A673 (cell line): ENCODE results near the gene NKIRAS2. TPM values are rescaled to one million over a fixed set of nuclear protein-coding genes. Genes with fewer than 3 reads are reported as not detected.
"Not testable (repeated sequence)": the region's sequence is repeated elsewhere in the genome, so short reads cannot be mapped to it uniquely, and the experiment has no call there.

Experiments
- BruUV-seq: library from RNA; stranded (reverse); fragments of 400-500 nt; replicated peaks from 2 replicates; lab custom pipeline; 2021; lab: Mats Ljungman, UMichigan
- CTCF ChIA-PET: fragments of 300-600 bp; sonication (Branson Sonifier 250); formaldehyde crosslinking; loops from one replicate; lab custom pipeline; 2022; ENCODE audit warnings: antibody characterized with exemption; lab: Charles Lee
- POLR2A ChIA-PET: fragments of 300-600 bp; sonication (Branson Sonifier 250); formaldehyde crosslinking; loops from one replicate; lab custom pipeline; 2022; ENCODE audit warnings: antibody characterized with exemption; ENCODE audit not compliant: low non-redundant PET; lab: Charles Lee
- DNase-seq: peaks from one replicate; pipeline ENCODE4 v3.0.0-alpha.2; 2015; ENCODE audit warnings: low spot score
- H3K27ac ChIP-seq: fragments of 200-600 bp; sonication (generic); 2 replicates; pipeline ENCODE4 v1.5.1; 2016; ENCODE audit warnings: mixed run types, low read depth, mild to moderate bottlenecking, mixed read lengths, antibody characterized with exemption, low read length; ENCODE audit not compliant: poor library complexity, severe bottlenecking
- H3K27me3 ChIP-seq: fragments of 200-600 bp; sonication (generic); replicated peaks from 2 replicates; pipeline ENCODE4 v1.6.1; 2017; ENCODE audit warnings: mixed run types, low read depth, mild to moderate bottlenecking, mixed read lengths, antibody characterized with exemption, low read length; ENCODE audit not compliant: insufficient read depth, poor library complexity
- H3K36me3 ChIP-seq: fragments of 200-600 bp; sonication (generic); 2 replicates; pipeline ENCODE4 v1.6.1; 2016; ENCODE audit warnings: mixed run types, mild to moderate bottlenecking, mixed read lengths, antibody characterized with exemption, low read length; ENCODE audit not compliant: insufficient read depth, poor library complexity, severe bottlenecking
- H3K4me1 ChIP-seq: fragments of 200-600 bp; sonication (generic); 2 replicates; pipeline ENCODE4 v1.6.1; 2017; ENCODE audit warnings: mixed run types, mild to moderate bottlenecking, mixed read lengths, antibody characterized with exemption, low read length; ENCODE audit not compliant: insufficient read depth, poor library complexity, severe bottlenecking
- H3K4me3 ChIP-seq: fragments of 200-600 bp; sonication (generic); 2 replicates; pipeline ENCODE4 v1.5.1; 2016; ENCODE audit warnings: low read depth, mixed run types, mild to moderate bottlenecking, mixed read lengths, low read length; ENCODE audit not compliant: poor library complexity, severe bottlenecking
- H3K9me3 ChIP-seq: fragments of 200-600 bp; sonication (generic); 2 replicates; pipeline ENCODE4 v1.6.1; 2016; ENCODE audit warnings: mixed run types, low read depth, mild to moderate bottlenecking, mixed read lengths, antibody characterized with exemption, low read length; ENCODE audit not compliant: poor library complexity, severe bottlenecking
- CTCF ChIP-seq: fragments of 300-800, 200-600 bp; sonication (generic); conservative IDR thresholded peaks from 2 replicates; pipeline ENCODE4 v1.5.1; 2017; ENCODE audit warnings: low read depth, mild to moderate bottlenecking, antibody characterized with exemption, low read length, moderate library complexity, mixed read lengths
- EZH2 ChIP-seq: fragments of 200-600 bp; sonication (generic); IDR thresholded peaks from 2 replicates; pipeline ENCODE4 v1.6.1; 2017; ENCODE audit warnings: borderline replicate concordance, low read depth, mild to moderate bottlenecking, mixed read lengths, antibody characterized with exemption, low read length; ENCODE audit not compliant: poor library complexity, severe bottlenecking
- intact Hi-C: fragments of 100-400 bp; cut with micrococcal nuclease; formaldehyde crosslinking; loops from one replicate; pipeline ENCODE4 v1.10.0; 2022; ENCODE audit not compliant: unreplicated experiment
- total RNA-seq: library from RNA; stranded (reverse); gene quantifications from 2 replicates; pipeline ENCODE4 v1.2.3, GENCODE V29; 2021

The NKIRAS2 gene
- total RNA-seq, 1 experiment from 2014 or later: 28.7 TPM

- H3K4me1 ChIP-seq: no peaks in the 10 kb centered on the region
- no peaks in the 10 kb centered on the region for H3K9me3 ChIP-seq
- H3K4me3 ChIP-seq: peak overlapping the region; percentile 79
- H3K27me3 ChIP-seq: no peaks in the 10 kb centered on the region
- CTCF ChIA-PET: interaction anchor here (0.5 to 0.6 kb wide), 2 partner anchors 191 to 405 kb away, joined by 3 read pairs; partner anchors contain the start of gene CAVIN1
- POLR2A ChIA-PET: no interaction called here
- peak overlapping the region; percentile 94 for H3K27ac ChIP-seq
- intact Hi-C loops: no loop called here
- DNase-seq: no peak
- no TSS peak for BruUV-seq
- no peaks in the 10 kb centered on the region for H3K36me3 ChIP-seq
- TF ChIP-seq EZH2 (no peak), CTCF (no peak)
These were observed 2.1 kb upstream of the NKIRAS2 start for GRCh38 chr17:42017866-42018200.

GRCh38 chr17:42018339-42018738, 1.6 kb upstream of the NKIRAS2 start:
- peak overlapping the region; percentile 79 for H3K4me3 ChIP-seq
- no peak for TF ChIP-seq EZH2
- TF ChIP-seq CTCF: no peak
- H3K9me3 ChIP-seq: no peaks in the 10 kb centered on the region
- DNase-seq: no peak
- H3K4me1 ChIP-seq: no peaks in the 10 kb centered on the region
- peak overlapping the region; percentile 94 for H3K27ac ChIP-seq
- no peaks in the 10 kb centered on the region for H3K27me3 ChIP-seq
- ChIA-PET CTCF (interaction anchor here (0.6 to 1.1 kb wide), 2 partner anchors 52 to 191 kb away, joined by 3 to 9 read pairs; partner anchors contain the start of gene CNP), POLR2A (interaction anchor here (0.5 to 0.7 kb wide), 2 partner anchors 52 to 186 kb away, joined by 3 to 4 read pairs; no protein-coding TSS in a partner anchor)
- H3K36me3 ChIP-seq: no peaks in the 10 kb centered on the region
- intact Hi-C loops: no loop called here
- no TSS peak for BruUV-seq

GRCh38 chr17:42018988-42019387, 902 bp upstream of the NKIRAS2 start:
- Histone ChIP-seq H3K4me1 (no peaks in the 10 kb centered on the region), H3K27me3 (no peaks in the 10 kb centered on the region), H3K36me3 (no peaks in the 10 kb centered on the region), H3K9me3 (no peaks in the 10 kb centered on the region), H3K27ac (no peak overlapping the region), H3K4me3 (no peak overlapping the region)
- BruUV-seq: no TSS peak
- ChIA-PET CTCF (interaction anchor here (1.1 kb wide), 1 partner anchor 53 kb away, joined by 9 read pairs; the partner anchor contains the start of gene CNP), POLR2A (interaction anchor here (0.7 kb wide), 1 partner anchor 187 kb away, joined by 3 read pairs; no protein-coding TSS in a partner anchor)
- TF ChIP-seq CTCF (no peak), EZH2 (no peak)
- intact Hi-C loops: no loop called here
- DNase-seq: no peak

- BruUV-seq, H3K27me3 ChIP-seq, H3K36me3 ChIP-seq, CTCF ChIA-PET, H3K4me1 ChIP-seq, H3K27ac ChIP-seq, intact Hi-C loops, H3K9me3 ChIP-seq, DNase-seq, POLR2A ChIA-PET: not testable (repeated sequence)
- peak overlapping the region; percentile 82 for H3K4me3 ChIP-seq
These were observed 955 bp downstream of the NKIRAS2 start for GRCh38 chr17:42020845-42021244.
